Dermis blood vessel endothelial cell (primary cell): ENCODE measurements around the gene MTHFS. TPM values are rescaled to one million over a fixed set of nuclear protein-coding genes. Genes with fewer than 3 reads are reported as not detected.
"Not testable (repeated sequence)": the region's sequence is repeated elsewhere in the genome, so short reads cannot be mapped to it uniquely, and the experiment has no call there.

Source experiments
- DNase-seq: peaks from one replicate; pipeline ENCODE4 v3.0.0; 2010
- total RNA-seq: library from RNA; depleted of rRNA; stranded (reverse); fragments of >200 nt; gene quantifications from 2 replicates; pipeline ENCODE4 v1.2.3, GENCODE V29; 2014

Gene MTHFS
- total RNA-seq, 1 donor from 2014 or later, result 13.1 TPM

DNA sequence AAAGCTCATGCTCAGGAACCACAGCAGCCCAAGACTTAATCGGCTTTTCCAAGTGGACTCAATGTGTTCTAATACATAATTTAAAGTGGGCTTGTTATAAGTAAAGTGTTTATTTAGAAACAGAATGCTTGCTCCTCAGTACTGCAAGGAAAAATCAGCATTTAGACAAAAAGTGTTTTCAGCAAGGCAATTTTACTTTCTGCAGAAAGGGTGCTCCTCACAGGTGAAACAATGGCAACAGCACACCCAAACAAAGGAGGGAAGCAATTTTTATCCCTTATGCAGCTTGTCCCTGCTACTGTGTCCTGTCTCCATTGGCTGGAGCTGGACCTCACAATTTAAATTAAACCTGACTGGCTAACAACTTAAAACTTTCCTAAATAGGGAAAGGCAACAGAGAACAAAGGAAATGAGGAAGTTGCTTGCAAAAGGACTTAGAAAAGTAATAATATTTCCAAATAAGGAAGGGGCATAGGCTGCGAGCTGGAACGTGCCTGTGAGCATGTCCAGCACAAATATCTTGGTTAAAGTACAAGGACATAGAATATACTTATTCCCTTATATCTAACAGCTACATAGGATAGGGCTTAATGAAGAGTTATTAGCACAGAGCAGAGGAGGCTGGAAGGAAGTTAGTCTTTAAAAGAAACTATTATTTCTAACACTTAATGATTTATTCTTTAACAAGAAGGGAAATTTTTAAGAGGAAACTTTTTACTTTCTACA, 19.1 kb upstream of the MTHFS start:
- not testable (repeated sequence) for DNase-seq

DNA sequence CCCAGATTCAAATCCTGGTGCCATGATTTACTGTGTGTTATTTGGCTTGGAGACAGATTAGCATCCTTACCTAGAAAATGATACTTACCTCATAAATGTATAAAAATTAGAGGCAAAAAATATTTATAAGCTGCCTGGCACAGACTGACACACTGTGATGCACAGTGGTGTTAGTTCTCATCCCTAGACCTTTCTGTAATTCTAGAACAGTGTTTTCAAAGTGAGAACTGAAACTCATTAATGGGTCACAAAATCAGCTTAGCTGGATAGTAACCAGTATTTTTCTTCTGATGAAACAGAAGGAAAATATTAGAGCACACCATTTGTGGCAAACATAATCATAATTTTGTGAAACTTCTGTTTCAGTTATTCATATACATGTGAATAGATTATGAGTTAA, 17.9 kb upstream of the MTHFS start:
- no peak for DNase-seq

DNA sequence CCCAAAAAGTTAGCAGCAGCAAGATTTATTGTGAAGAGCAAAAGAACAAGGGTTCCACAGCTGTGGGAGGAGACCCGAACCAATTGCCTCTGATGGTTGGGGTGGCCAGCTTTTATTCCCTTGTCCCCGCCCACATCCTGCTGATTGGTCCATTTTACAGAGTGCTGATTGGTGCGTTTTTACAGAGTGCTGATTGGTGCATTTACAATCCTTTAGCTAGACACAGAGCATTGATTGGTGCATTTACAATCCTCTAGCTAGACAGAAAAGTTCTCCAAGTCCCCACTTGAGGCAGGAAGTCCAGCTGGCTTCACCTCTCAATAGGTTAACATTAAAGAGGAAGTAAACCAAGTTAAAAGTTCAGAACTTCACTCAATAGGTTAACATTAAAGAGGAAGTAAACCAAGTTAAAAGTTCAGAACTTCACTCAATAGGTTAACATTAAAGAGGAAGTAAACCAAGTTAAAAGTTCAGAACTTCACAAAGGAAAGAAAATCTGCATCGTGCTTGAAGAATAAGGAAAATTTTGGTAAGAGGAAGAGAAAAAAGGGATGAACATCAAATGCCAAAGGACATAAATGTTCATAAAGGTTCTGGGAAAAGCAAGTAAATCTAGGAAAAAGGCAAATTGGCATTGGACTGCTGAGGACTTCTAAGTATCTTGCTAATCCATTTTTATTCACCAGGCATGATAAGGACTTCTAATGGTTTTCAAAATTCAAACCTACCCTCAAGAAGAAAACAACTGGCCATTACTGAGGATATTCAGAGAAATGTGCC, 12.9 kb upstream of the MTHFS start:
- DNase-seq, result not testable (repeated sequence)

DNA sequence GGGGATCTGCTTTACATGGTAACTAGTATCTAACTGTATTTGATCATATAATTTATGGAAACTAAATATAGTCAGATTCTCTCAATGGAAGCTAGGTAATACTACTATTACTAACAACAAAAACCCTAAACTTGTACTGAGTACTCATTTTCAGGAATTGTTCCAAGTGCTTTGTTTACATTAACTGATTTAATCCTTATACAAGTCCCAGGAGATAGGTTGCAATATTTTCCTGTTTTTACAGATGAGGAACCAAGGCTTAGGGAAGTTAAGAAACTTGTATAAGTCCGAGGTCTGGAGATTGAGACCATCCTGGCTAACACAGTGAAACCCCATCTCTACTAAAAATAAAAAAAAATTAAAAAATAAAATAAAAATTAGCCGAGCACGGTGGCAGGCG, 7.5 kb upstream of the MTHFS start:
- DNase-seq, result no peak

- DNase-seq, result no peak
Observed at GRCh38 chr15:79903626-79904025, 6.8 kb upstream of the MTHFS start.

- no peak for DNase-seq
Observed at GRCh38 chr15:79903144-79903543, 6.3 kb upstream of the MTHFS start.

GRCh38 chr15:79901958-79902357, 5.1 kb upstream of the MTHFS start:
- peak; percentile 63 for DNase-seq

DNA sequence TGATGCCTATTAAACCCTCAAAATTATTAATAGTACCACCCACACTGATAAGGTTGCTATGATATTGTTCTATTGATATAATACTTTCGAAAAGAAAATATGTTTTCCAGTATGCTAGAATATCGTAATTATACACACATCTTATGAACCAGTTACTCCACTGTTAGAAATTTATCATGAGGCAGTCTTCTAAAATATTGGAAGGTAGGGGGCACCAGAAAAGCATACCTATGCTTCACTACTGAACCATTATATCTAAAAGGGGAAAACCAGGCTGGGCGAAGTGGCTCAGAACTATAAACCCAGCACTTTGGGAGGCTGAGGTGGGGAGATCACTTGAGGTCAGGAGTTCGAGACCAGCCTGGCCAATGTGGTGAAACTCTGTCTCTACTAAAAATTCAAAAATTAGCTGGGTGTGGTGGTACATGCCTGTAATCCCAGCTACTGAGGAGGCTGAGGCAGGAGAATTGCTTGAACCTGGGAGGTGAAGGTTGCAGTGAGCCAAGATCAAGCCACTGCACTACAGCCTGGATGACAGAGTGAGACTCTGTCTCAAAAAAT, 4.1 kb upstream of the MTHFS start:
- DNase-seq, result not testable (repeated sequence)

- no peak for DNase-seq
Observed at GRCh38 chr15:79900087-79900486, 3.3 kb upstream of the MTHFS start.

GRCh38 chr15:79898786-79899185, 2.0 kb upstream of the MTHFS start:
- not testable (repeated sequence) for DNase-seq

DNA sequence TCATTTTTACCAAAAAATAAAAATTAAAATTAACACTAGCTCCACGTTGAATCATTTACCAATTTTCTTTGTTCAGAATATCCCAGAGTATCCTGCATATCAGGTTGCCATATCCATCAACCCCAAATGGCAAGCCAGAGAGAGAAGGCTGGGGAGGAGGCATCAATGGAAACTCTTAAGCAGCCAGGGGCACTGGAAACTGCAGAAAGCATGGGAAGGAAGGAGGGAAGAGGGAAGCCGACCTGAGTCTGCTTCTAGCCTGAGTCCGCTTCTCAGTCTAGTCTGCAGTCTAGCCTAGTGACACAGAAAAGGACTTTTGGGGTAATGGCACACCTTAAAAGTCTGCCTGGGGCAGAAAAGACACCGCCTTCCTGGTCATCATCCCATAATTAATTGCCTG, 1.6 kb upstream of the MTHFS start:
- no peak for DNase-seq

- no peak for DNase-seq
Observed at GRCh38 chr15:79897701-79898113, 893 bp upstream of the MTHFS start.

DNA sequence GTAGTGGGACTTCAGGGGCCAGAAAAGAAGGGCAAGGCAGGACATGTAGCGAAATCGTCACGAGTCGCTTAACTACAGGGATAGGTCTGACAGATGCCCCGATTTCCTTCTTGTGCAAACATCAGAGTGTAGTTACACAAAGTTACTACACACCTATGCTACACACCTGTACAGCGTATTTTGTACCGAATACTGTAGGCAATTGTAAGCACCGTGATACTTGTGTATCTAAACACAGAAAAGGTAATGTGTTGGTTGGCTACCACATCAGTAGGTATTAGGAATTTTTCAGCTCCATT, 515 bp upstream of the MTHFS start:
- DNase-seq, result no peak

GRCh38 chr15:79896131-79896633, 632 bp downstream of the MTHFS start:
- peak; percentile 5 for DNase-seq

DNA sequence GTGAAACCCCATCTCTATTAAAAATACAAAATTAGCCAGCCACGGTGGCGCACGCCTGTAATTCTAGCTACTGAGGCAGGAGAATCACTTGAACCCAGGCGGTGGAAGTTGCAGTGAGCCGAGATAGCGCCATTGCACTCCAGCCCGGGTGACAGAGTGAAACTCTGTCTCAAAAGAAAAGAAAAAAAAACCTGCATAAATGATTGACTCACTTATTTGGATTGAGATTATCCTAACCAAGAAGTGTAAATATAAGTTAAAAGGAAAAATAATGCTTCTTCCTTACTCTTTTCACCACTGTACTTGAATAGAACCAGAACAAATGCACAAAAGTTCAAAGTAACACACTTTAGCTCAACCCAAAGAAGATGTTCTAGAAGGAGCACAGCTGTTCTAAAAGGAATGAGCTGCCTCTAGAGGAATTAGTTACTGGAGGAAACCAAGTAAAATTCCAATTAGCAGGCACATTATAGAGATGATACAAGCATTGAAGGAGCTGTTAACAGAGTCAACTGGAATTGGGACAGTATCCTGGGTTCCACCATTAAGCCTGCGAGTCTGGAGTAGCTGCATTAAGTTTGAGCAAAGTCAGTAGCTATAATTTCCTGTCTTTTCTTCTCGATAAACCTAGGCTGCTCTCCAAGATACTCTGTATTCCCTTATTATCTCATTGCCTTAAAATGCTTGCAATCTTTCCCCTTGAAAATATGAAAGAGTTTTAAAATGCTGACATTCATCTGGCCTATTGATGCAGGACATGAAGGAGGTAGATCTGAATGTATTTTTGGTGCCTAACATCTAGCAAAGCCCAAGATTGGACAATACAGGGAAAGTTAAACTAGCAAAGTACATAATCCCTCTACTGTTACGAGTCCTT, 9.5 kb downstream of the MTHFS start:
- DNase-seq, result no peak

DNA sequence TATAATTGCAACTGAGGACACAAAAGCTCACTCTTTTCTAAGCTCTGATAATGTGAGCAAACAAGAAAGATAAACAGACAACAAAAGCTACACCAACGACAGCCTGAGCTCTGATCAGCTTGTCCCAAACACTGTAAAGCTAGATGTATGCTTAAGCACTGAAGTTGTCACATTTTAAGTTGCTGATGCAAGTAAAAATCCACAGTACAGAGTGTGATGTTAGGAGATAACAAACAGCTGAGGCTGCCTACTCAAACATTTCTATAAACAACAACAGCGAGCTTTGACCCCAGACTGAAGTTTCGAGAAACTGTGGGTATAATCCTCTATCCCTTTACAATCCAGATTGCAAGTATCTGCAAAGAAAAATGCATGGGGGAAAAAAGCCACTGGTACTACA, 10.7 kb downstream of the MTHFS start:
- no peak for DNase-seq

DNA sequence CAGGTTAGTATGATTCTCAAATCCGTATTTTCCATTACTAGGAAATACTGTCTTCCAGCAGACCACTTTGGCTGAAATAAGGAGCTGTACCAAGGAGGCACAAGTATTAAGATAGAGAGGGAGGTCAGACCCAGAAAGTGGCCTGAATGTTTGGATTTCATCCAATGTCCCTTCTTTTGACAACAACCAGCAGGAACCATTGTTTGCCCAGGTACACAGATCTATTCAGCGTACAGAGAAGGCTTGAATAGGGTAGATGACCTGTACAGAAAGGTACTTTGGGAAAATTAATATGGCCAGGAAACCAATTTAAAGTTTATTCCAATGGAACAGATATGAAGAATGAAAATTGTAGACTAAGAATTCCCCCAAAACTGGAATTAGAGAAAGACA, 12.6 kb downstream of the MTHFS start:
- DNase-seq, result no peak

DNA sequence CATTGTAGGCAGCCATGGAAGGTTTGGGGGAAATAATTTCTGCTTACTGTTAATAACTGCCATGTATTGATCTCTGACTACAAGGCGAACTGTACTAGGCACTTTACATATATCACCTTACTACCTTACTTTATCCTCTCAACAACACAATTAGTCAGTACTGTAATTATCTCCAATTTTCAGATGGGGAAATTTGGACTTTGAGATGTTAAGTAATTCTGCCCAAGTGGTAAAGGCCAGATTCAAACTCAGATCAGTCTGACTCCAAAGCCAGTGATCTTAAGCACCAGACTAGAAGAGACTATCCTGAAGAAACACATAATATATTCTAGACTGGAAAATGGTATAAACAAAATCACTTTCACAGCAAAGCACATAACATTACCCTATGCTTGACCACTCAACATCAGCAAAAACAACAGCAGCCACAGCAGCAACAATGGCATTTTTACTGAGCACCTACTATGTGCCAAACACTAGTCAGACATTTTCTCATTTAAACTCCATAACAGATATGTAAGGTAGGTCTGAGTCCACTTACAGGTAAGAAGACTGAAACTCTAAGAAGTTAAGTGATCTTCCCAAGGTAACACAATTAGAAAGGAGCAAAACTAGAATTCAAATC, 13.1 kb downstream of the MTHFS start:
- no peak for DNase-seq

- DNase-seq, result no peak
Observed at GRCh38 chr15:79881668-79882067, 15.1 kb downstream of the MTHFS start.

DNA sequence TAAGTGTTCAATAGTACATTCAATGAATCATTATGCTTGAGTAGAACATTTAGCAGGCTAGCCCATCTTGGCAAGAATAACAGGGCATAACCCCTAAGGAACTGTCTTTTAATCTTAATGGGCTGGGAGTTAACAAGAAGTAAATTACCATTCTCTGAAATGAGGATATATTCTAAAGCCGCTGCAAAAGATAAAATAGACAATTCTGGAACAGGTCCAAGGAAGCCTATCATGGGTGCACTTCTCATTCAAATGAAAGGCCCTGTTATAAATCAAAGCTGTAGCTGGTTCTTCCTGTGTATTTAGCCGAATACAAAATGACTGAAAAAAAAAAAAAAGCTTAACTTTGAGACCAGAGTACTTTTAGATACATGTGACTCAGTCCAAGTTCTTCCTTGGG, 15.6 kb downstream of the MTHFS start:
- DNase-seq, result peak; percentile 7

- no peak for DNase-seq
Observed at GRCh38 chr15:79878078-79878705, 18.6 kb downstream of the MTHFS start.

GRCh38 chr15:79875213-79875612, 21.6 kb downstream of the MTHFS start:
- no peak for DNase-seq
